Loucy (cell line): Measurements from ENCODE around the gene TIPRL.

Experiments
- H2AFZ ChIP-seq: fragments of 200-600 bp; sonication (generic); 2 replicates; pipeline ENCODE4 v1.6.0; 2016; ENCODE audit warnings: antibody characterized with exemption, mild to moderate bottlenecking, low read length, moderate library complexity
- H3F3A ChIP-seq: fragments of 200-600 bp; 2 replicates; pipeline ENCODE4 v1.6.0; 2016; ENCODE audit warnings: antibody characterized with exemption, low read depth, mild to moderate bottlenecking
- H3K27me3 ChIP-seq: fragments of 200-600 bp; sonication (generic); 2 replicates; pipeline ENCODE4 v1.6.1; 2014; ENCODE audit warnings: low read length, mild to moderate bottlenecking; ENCODE audit not compliant: insufficient read depth, poor library complexity, severe bottlenecking
- H3K36me3 ChIP-seq: fragments of 200-600 bp; sonication (generic); 2 replicates; pipeline ENCODE4 v1.6.1; 2016; ENCODE audit warnings: low read length; ENCODE audit not compliant: insufficient read depth
- H3K4me1 ChIP-seq: fragments of 200-600 bp; sonication (generic); 2 replicates; pipeline ENCODE4 v1.5.1; 2014; ENCODE audit warnings: low read length, mild to moderate bottlenecking; ENCODE audit not compliant: insufficient read depth, poor library complexity, severe bottlenecking
- H3K4me2 ChIP-seq: fragments of 200-600 bp; sonication (generic); 2 replicates; pipeline ENCODE4 v1.6.0; 2014; ENCODE audit warnings: antibody characterized with exemption, low read length, low read depth, mild to moderate bottlenecking; ENCODE audit not compliant: poor library complexity, severe bottlenecking
- H3K4me3 ChIP-seq: fragments of 200-600 bp; sonication (generic); 2 replicates; pipeline ENCODE4 v1.5.1; 2014; ENCODE audit warnings: low read length, mild to moderate bottlenecking, mixed read lengths; ENCODE audit not compliant: poor library complexity, severe bottlenecking
- H3K79me2 ChIP-seq: fragments of 200-600 bp; sonication (generic); 2 replicates; pipeline ENCODE4 v1.6.1; 2014; ENCODE audit warnings: low read length; ENCODE audit not compliant: insufficient read depth
- H3K9ac ChIP-seq: fragments of 200-600 bp; sonication (generic); 2 replicates; pipeline ENCODE4 v1.6.0; 2014; ENCODE audit warnings: mild to moderate bottlenecking, low read depth, low read length, moderate library complexity; ENCODE audit not compliant: poor library complexity, severe bottlenecking
- H3K9me2 ChIP-seq: fragments of 200-600 bp; sonication (generic); replicated peaks from 2 replicates; pipeline ENCODE4 v1.6.1; 2016; ENCODE audit warnings: low read depth, low read length, mixed read lengths
- H3K9me3 ChIP-seq: fragments of 200-600 bp; sonication (generic); 2 replicates; pipeline ENCODE4 v1.6.1; 2014; ENCODE audit warnings: mild to moderate bottlenecking, antibody characterized with exemption, low read length, low read depth; ENCODE audit not compliant: insufficient read depth
- H4K20me1 ChIP-seq: fragments of 200-600 bp; sonication (generic); 2 replicates; pipeline ENCODE4 v1.6.0; 2014; ENCODE audit warnings: antibody characterized with exemption, low read length, mild to moderate bottlenecking; ENCODE audit not compliant: insufficient read depth, poor library complexity, severe bottlenecking
- CTCF ChIP-seq: fragments of 200-600 bp; sonication (generic); conservative IDR thresholded peaks from 2 replicates; pipeline ENCODE4 v1.5.1; 2014; ENCODE audit warnings: mild to moderate bottlenecking, antibody characterized with exemption, low read length
- EZH2phosphoT487 ChIP-seq: fragments of 200-600 bp; IDR thresholded peaks from 2 replicates; pipeline ENCODE4 v1.6.1; 2018; ENCODE audit warnings: antibody characterized with exemption, mild to moderate bottlenecking, moderate library complexity, borderline replicate concordance

TIPRL gene

GRCh38 chr1:168229893-168230292, 51.1 kb downstream of the TIPRL start:
- Histone ChIP-seq H3K4me3 (peak overlapping the region; percentile 78), H3K79me2 (peaks cover 85% of the 10 kb centered on the region), H4K20me1 (peaks cover 42% of the 10 kb centered on the region), H3K9me2 (no peaks in the 10 kb centered on the region), H2AFZ (no peak overlapping the region), H3F3A (no peaks in the 10 kb centered on the region), H3K4me1 (peaks cover 50% of the 10 kb centered on the region), H3K36me3 (peaks cover 28% of the 10 kb centered on the region; the same call in 1 of the 2 replicates), H3K9ac (no peak overlapping the region), H3K9me3 (no peaks in the 10 kb centered on the region), H3K4me2 (peak overlapping the region; percentile 95), H3K27me3 (no peaks in the 10 kb centered on the region)
- TF ChIP-seq EZH2phosphoT487: no peak
- no peak for TF ChIP-seq CTCF

GRCh38 chr1:168230709-168231108, 51.9 kb downstream of the TIPRL start:
- H3K9me2 ChIP-seq: no peaks in the 10 kb centered on the region
- H3K36me3 ChIP-seq: peaks cover 32% of the 10 kb centered on the region; the same call in 1 of the 2 replicates
- peaks cover 48% of the 10 kb centered on the region for H3K4me1 ChIP-seq
- H3K9ac ChIP-seq: no peak overlapping the region
- no peak for TF ChIP-seq EZH2phosphoT487
- no peak for TF ChIP-seq CTCF
- H3K79me2 ChIP-seq: peaks cover 79% of the 10 kb centered on the region
- H3K27me3 ChIP-seq: no peaks in the 10 kb centered on the region
- no peak overlapping the region for H2AFZ ChIP-seq
- H3K4me3 ChIP-seq: no peak overlapping the region
- H4K20me1 ChIP-seq: peaks cover 46% of the 10 kb centered on the region
- peak overlapping the region; percentile 14 for H3K4me2 ChIP-seq
- no peaks in the 10 kb centered on the region for H3F3A ChIP-seq
- H3K9me3 ChIP-seq: no peaks in the 10 kb centered on the region

GRCh38 chr1:168234846-168235547, 56.2 kb downstream of the TIPRL start:
- Histone ChIP-seq H3K79me2 (peaks cover 43% of the 10 kb centered on the region), H3K9me3 (no peaks in the 10 kb centered on the region), H4K20me1 (peaks cover 15% of the 10 kb centered on the region), H3K9ac (no peak overlapping the region), H3F3A (no peaks in the 10 kb centered on the region), H3K4me3 (no peak overlapping the region), H3K9me2 (no peaks in the 10 kb centered on the region), H3K36me3 (peaks cover 70% of the 10 kb centered on the region; the same call in 1 of the 2 replicates), H2AFZ (no peak overlapping the region), H3K27me3 (no peaks in the 10 kb centered on the region), H3K4me1 (peaks cover 22% of the 10 kb centered on the region), H3K4me2 (peak overlapping the region; percentile 26)
- peak; percentile 88 for TF ChIP-seq CTCF
- no peak for TF ChIP-seq EZH2phosphoT487
